Measurements from ENCODE around the gene DCLK1.
"Not testable (repeated sequence)": the region's sequence is repeated elsewhere in the genome, so short reads cannot be mapped to it uniquely, and the experiment has no call there.

DCLK1 gene

GRCh38 chr13:36115306-36115705 lies 15.9 kb downstream of the DCLK1 start:
- Mint-ChIP-seq H3K9me3 (no peaks in the 10 kb centered on the region), H3K27me3 (ENCODE audit: low read depth) (no peaks in the 10 kb centered on the region), H3K36me3 (ENCODE audit: low read depth) (no peaks in the 10 kb centered on the region), H3K27ac (no peak overlapping the region), H3K4me1 (ENCODE audit: low read depth) (no peaks in the 10 kb centered on the region), H3K4me3 (no peak overlapping the region)
- DNase-seq (ENCODE audit: low spot score) = no peak

- no peaks in the 10 kb centered on the region for H3K9me3 Mint-ChIP-seq
- H3K36me3 Mint-ChIP-seq (ENCODE audit: low read depth) = no peaks in the 10 kb centered on the region
- no peaks in the 10 kb centered on the region for H3K27me3 Mint-ChIP-seq (ENCODE audit: low read depth)
- no peak for DNase-seq (ENCODE audit: low spot score)
- no peaks in the 10 kb centered on the region for H3K4me1 Mint-ChIP-seq (ENCODE audit: low read depth)
- H3K4me3 Mint-ChIP-seq = no peak overlapping the region
- H3K27ac Mint-ChIP-seq = no peak overlapping the region
Observed at GRCh38 chr13:36114233-36114632, 16.9 kb downstream of the DCLK1 start.

GRCh38 chr13:36108954-36109353 lies 22.2 kb downstream of the DCLK1 start:
- Mint-ChIP-seq H3K27ac (no peak overlapping the region), H3K36me3 (ENCODE audit: low read depth) (no peaks in the 10 kb centered on the region), H3K27me3 (ENCODE audit: low read depth) (no peaks in the 10 kb centered on the region), H3K4me1 (ENCODE audit: low read depth) (no peaks in the 10 kb centered on the region), H3K4me3 (no peak overlapping the region), H3K9me3 (peaks cover 8% of the 10 kb centered on the region)
- no peak for DNase-seq (ENCODE audit: low spot score)

GRCh38 chr13:36108342-36108741 lies 22.8 kb downstream of the DCLK1 start:
- Mint-ChIP-seq H3K4me3 (no peak overlapping the region), H3K27ac (no peak overlapping the region), H3K4me1 (ENCODE audit: low read depth) (no peaks in the 10 kb centered on the region), H3K27me3 (ENCODE audit: low read depth) (no peaks in the 10 kb centered on the region), H3K9me3 (peaks cover 8% of the 10 kb centered on the region), H3K36me3 (ENCODE audit: low read depth) (no peaks in the 10 kb centered on the region)
- no peak for DNase-seq (ENCODE audit: low spot score)

GRCh38 chr13:36107521-36107920 lies 23.7 kb downstream of the DCLK1 start:
- Mint-ChIP-seq H3K27ac (no peak overlapping the region), H3K9me3 (peaks cover 11% of the 10 kb centered on the region), H3K36me3 (ENCODE audit: low read depth) (no peaks in the 10 kb centered on the region), H3K4me1 (ENCODE audit: low read depth) (no peaks in the 10 kb centered on the region), H3K27me3 (ENCODE audit: low read depth) (no peaks in the 10 kb centered on the region), H3K4me3 (no peak overlapping the region)
- no peak for DNase-seq (ENCODE audit: low spot score)

- Mint-ChIP-seq H3K4me1 (ENCODE audit: low read depth) (no peaks in the 10 kb centered on the region), H3K36me3 (ENCODE audit: low read depth) (no peaks in the 10 kb centered on the region), H3K27me3 (ENCODE audit: low read depth) (no peaks in the 10 kb centered on the region), H3K27ac (no peak overlapping the region), H3K4me3 (no peak overlapping the region), H3K9me3 (peaks cover 20% of the 10 kb centered on the region)
- no peak for DNase-seq (ENCODE audit: low spot score)
Observed at GRCh38 chr13:36105726-36106125, 25.5 kb downstream of the DCLK1 start.

GRCh38 chr13:36102721-36103120 lies 28.5 kb downstream of the DCLK1 start:
- Mint-ChIP-seq H3K27ac (no peak overlapping the region), H3K4me3 (no peak overlapping the region), H3K27me3 (ENCODE audit: low read depth) (no peaks in the 10 kb centered on the region), H3K36me3 (ENCODE audit: low read depth) (no peaks in the 10 kb centered on the region), H3K4me1 (ENCODE audit: low read depth) (no peaks in the 10 kb centered on the region), H3K9me3 (peaks cover 21% of the 10 kb centered on the region)
- DNase-seq (ENCODE audit: low spot score) = no peak

GRCh38 chr13:36101907-36102306 lies 29.3 kb downstream of the DCLK1 start:
- H3K9me3 Mint-ChIP-seq = peaks cover 21% of the 10 kb centered on the region
- H3K27ac Mint-ChIP-seq; H3K4me1 Mint-ChIP-seq (ENCODE audit: low read depth); DNase-seq (ENCODE audit: low spot score); H3K36me3 Mint-ChIP-seq (ENCODE audit: low read depth); H3K4me3 Mint-ChIP-seq; H3K27me3 Mint-ChIP-seq (ENCODE audit: low read depth): not testable (repeated sequence)

GRCh38 chr13:36101157-36101556 lies 30.0 kb downstream of the DCLK1 start:
- no peaks in the 10 kb centered on the region for H3K27me3 Mint-ChIP-seq (ENCODE audit: low read depth)
- no peak overlapping the region for H3K27ac Mint-ChIP-seq
- H3K4me3 Mint-ChIP-seq = no peak overlapping the region
- H3K36me3 Mint-ChIP-seq (ENCODE audit: low read depth) = no peaks in the 10 kb centered on the region
- no peak for DNase-seq (ENCODE audit: low spot score)
- peaks cover 21% of the 10 kb centered on the region for H3K9me3 Mint-ChIP-seq
- H3K4me1 Mint-ChIP-seq (ENCODE audit: low read depth) = no peaks in the 10 kb centered on the region

- Mint-ChIP-seq H3K27me3 (ENCODE audit: low read depth) (no peaks in the 10 kb centered on the region), H3K36me3 (ENCODE audit: low read depth) (no peaks in the 10 kb centered on the region), H3K9me3 (peaks cover 17% of the 10 kb centered on the region), H3K4me3 (no peak overlapping the region), H3K4me1 (ENCODE audit: low read depth) (no peaks in the 10 kb centered on the region), H3K27ac (no peak overlapping the region)
- no peak for DNase-seq (ENCODE audit: low spot score)
Observed at GRCh38 chr13:36098080-36098479, 33.1 kb downstream of the DCLK1 start.

GRCh38 chr13:36096461-36097416 lies 34.4 kb downstream of the DCLK1 start:
- no peaks in the 10 kb centered on the region for H3K27me3 Mint-ChIP-seq (ENCODE audit: low read depth)
- no peaks in the 10 kb centered on the region for H3K36me3 Mint-ChIP-seq (ENCODE audit: low read depth)
- no peak for DNase-seq (ENCODE audit: low spot score)

GRCh38 chr13:36094478-36094877 lies 36.7 kb downstream of the DCLK1 start:
- Mint-ChIP-seq H3K36me3 (ENCODE audit: low read depth) (no peaks in the 10 kb centered on the region), H3K4me3 (no peak overlapping the region), H3K4me1 (ENCODE audit: low read depth) (no peaks in the 10 kb centered on the region), H3K27me3 (ENCODE audit: low read depth) (no peaks in the 10 kb centered on the region), H3K9me3 (peaks cover 5% of the 10 kb centered on the region), H3K27ac (no peak overlapping the region)
- no peak for DNase-seq (ENCODE audit: low spot score)

More at GRCh38 chr13:36096461-36097416, 34.4 kb downstream of the DCLK1 start:
- H3K4me1 Mint-ChIP-seq (ENCODE audit: low read depth) = no peaks in the 10 kb centered on the region
- no peak overlapping the region for H3K4me3 Mint-ChIP-seq
- H3K9me3 Mint-ChIP-seq = peaks cover 10% of the 10 kb centered on the region
- no peak overlapping the region for H3K27ac Mint-ChIP-seq

GRCh38 chr13:36090592-36090991 lies 40.6 kb downstream of the DCLK1 start:
- no peak for DNase-seq (ENCODE audit: low spot score)
- H3K4me3 Mint-ChIP-seq = no peak overlapping the region
- peaks cover 5% of the 10 kb centered on the region for H3K9me3 Mint-ChIP-seq
- no peaks in the 10 kb centered on the region for H3K36me3 Mint-ChIP-seq (ENCODE audit: low read depth)
- H3K27ac Mint-ChIP-seq = no peak overlapping the region
- H3K27me3 Mint-ChIP-seq (ENCODE audit: low read depth) = no peaks in the 10 kb centered on the region
- no peaks in the 10 kb centered on the region for H3K4me1 Mint-ChIP-seq (ENCODE audit: low read depth)

GRCh38 chr13:36089130-36089647 lies 42.0 kb downstream of the DCLK1 start:
- no peak overlapping the region for H3K4me3 Mint-ChIP-seq
- no peak for DNase-seq (ENCODE audit: low spot score)
- H3K27me3 Mint-ChIP-seq (ENCODE audit: low read depth) = no peaks in the 10 kb centered on the region
- no peaks in the 10 kb centered on the region for H3K36me3 Mint-ChIP-seq (ENCODE audit: low read depth)
- no peaks in the 10 kb centered on the region for H3K4me1 Mint-ChIP-seq (ENCODE audit: low read depth)
- H3K9me3 Mint-ChIP-seq = peaks cover 5% of the 10 kb centered on the region
- no peak overlapping the region for H3K27ac Mint-ChIP-seq
